GM23338 (cell line): ENCODE measurements around the gene NIPSNAP3A. TPM values are rescaled to one million over a fixed set of nuclear protein-coding genes. Genes with fewer than 3 reads are reported as not detected.

ENCODE experiments used
- ATAC-seq: fragments of 200-7000 bp; cut with Tn5 transposase; 3 replicates; pipeline ENCODE4 v1.9.1; 2020
- DNase-seq: peaks from one replicate; pipeline ENCODE4 v3.0.0-alpha.2; 2015; ENCODE audit warnings: low spot score
- H2AFZ ChIP-seq: fragments of 200-600 bp; sonication (generic); 2 replicates; pipeline ENCODE4 v1.8.0; 2016; ENCODE audit warnings: antibody characterized with exemption, mild to moderate bottlenecking, moderate library complexity
- H3F3A ChIP-seq: fragments of 200-600 bp; sonication (generic); replicated peaks from 2 replicates; pipeline ENCODE4 v1.8.0; 2017; ENCODE audit warnings: antibody characterized with exemption, mixed run types, low read depth
- H3K27ac ChIP-seq: fragments of 200-600 bp; sonication (generic); 2 replicates; pipeline ENCODE4 v1.6.1; 2016; ENCODE audit warnings: low read depth
- H3K27me3 ChIP-seq: fragments of 200-600 bp; sonication (generic); 2 replicates; pipeline ENCODE4 v1.8.0; 2016; ENCODE audit warnings: mild to moderate bottlenecking, mixed run types, moderate library complexity; ENCODE audit not compliant: insufficient read depth
- H3K36me3 ChIP-seq: fragments of 200-600 bp; sonication (generic); 2 replicates; pipeline ENCODE4 v1.8.0; 2016; ENCODE audit warnings: mild to moderate bottlenecking; ENCODE audit not compliant: insufficient read depth
- H3K4me1 ChIP-seq: fragments of 200-600 bp; sonication (generic); 2 replicates; pipeline ENCODE4 v1.8.0; 2016; ENCODE audit warnings: mild to moderate bottlenecking, moderate library complexity; ENCODE audit not compliant: insufficient read depth
- H3K4me2 ChIP-seq: fragments of 200-600 bp; sonication (generic); 2 replicates; pipeline ENCODE4 v1.7.1; 2017; ENCODE audit warnings: mixed run types
- H3K4me3 ChIP-seq: fragments of 200-600 bp; sonication (generic); 2 replicates; pipeline ENCODE4 v1.6.1; 2016; ENCODE audit warnings: mixed run types
- H3K79me2 ChIP-seq: fragments of 200-600 bp; sonication (generic); replicated peaks from 2 replicates; pipeline ENCODE4 v1.8.0; 2017; ENCODE audit warnings: mild to moderate bottlenecking; ENCODE audit not compliant: insufficient read depth
- H3K9me2 ChIP-seq: fragments of 200-600 bp; sonication (generic); 2 replicates; pipeline ENCODE4 v1.8.0; 2017; ENCODE audit not compliant: insufficient read depth
- H4K20me1 ChIP-seq: fragments of 200-600 bp; sonication (generic); replicated peaks from 2 replicates; pipeline ENCODE4 v1.8.0; 2017; ENCODE audit warnings: mild to moderate bottlenecking; ENCODE audit not compliant: insufficient read depth
- H3K27ac Mint-ChIP-seq: 2 replicates; pipeline ENCODE4 v1.8.0; 2020; ENCODE audit warnings: inconsistent platforms, mild to moderate bottlenecking, moderate library complexity, mixed read lengths
- H3K27me3 Mint-ChIP-seq: 3 replicates; pipeline ENCODE4 v1.8.0; 2022; ENCODE audit warnings: low read depth, mild to moderate bottlenecking, moderate library complexity, mixed read lengths, inconsistent platforms; ENCODE audit not compliant: insufficient read depth, poor library complexity
- H3K36me3 Mint-ChIP-seq: 3 replicates; pipeline ENCODE4 v1.8.0; 2021; ENCODE audit warnings: low read depth, mild to moderate bottlenecking, inconsistent platforms, moderate library complexity, mixed read lengths
- H3K4me1 Mint-ChIP-seq: 3 replicates; pipeline ENCODE4 v1.8.0; 2020; ENCODE audit warnings: mild to moderate bottlenecking, inconsistent platforms, mixed read lengths
- H3K4me3 Mint-ChIP-seq: 3 replicates; pipeline ENCODE4 v1.8.0; 2021; ENCODE audit warnings: moderate library complexity, mild to moderate bottlenecking, inconsistent platforms, mixed read lengths
- H3K9me3 Mint-ChIP-seq: 3 replicates; pipeline ENCODE4 v1.8.0; 2020; ENCODE audit warnings: moderate library complexity, mild to moderate bottlenecking, inconsistent platforms, mixed read lengths
- CREB1 ChIP-seq: fragments of 250-450 bp; sonication (Bioruptor Pico); IDR thresholded peaks from 2 replicates; pipeline ENCODE4 v1.5.0; 2020; ENCODE audit warnings: low read depth, mild to moderate bottlenecking, moderate library complexity
- NANOG ChIP-seq: IDR thresholded peaks from 2 replicates; pipeline ENCODE4 v1.6.1; 2016; ENCODE audit warnings: antibody characterized with exemption, borderline replicate concordance
- ZNF114 ChIP-seq: fragments of 250-450 bp; sonication (Bioruptor Pico); IDR thresholded peaks from 2 replicates; pipeline ENCODE4 v1.5.0; 2020; ENCODE audit warnings: mild to moderate bottlenecking, moderate library complexity
- ZNF331 ChIP-seq: fragments of 250-450 bp; sonication (Bioruptor Pico); IDR thresholded peaks from 2 replicates; pipeline ENCODE4 v1.5.0; 2020; ENCODE audit warnings: low read depth, mild to moderate bottlenecking, moderate library complexity
- ZNF462 ChIP-seq: fragments of 250-450 bp; sonication (Bioruptor Pico); IDR thresholded peaks from 2 replicates; pipeline ENCODE4 v1.5.0; 2020; ENCODE audit warnings: mild to moderate bottlenecking, moderate library complexity
- polyA plus RNA-seq: library from polyadenylated mRNA; unstranded; fragments of >200 nt; fragmentation: Nextera tagmentation; extraction: Ambion mirVana; gene quantifications from 2 replicates; pipeline ENCODE4 v1.2.1, GENCODE V29; 2016
- total RNA-seq: library from RNA; depleted of rRNA; stranded (reverse); fragments of >200 nt; shearing (Covaris generic); gene quantifications from 2 replicates; pipeline ENCODE4 v1.2.3, GENCODE V29; 2014
- TF ChIP-seq, protein P1 (sequence below): IDR thresholded peaks from one replicate; pipeline ENCODE4 v1.6.1; 2018; ENCODE audit warnings: antibody characterized with exemption; ENCODE audit not compliant: unreplicated experiment
- TF ChIP-seq, protein P2 (sequence below), 2 experiments: fragments of 200-600 bp in 1 of 2; sonication (generic) in 1 of 2; conservative IDR thresholded peaks; 2 replicates each; pipeline versions ENCODE4 v1.5.1 to v1.6.1; 2016 to 2017; ENCODE audit warnings: antibody characterized with exemption in 2 of 2, low read depth in 2 of 2, mild to moderate bottlenecking in 2 of 2, moderate library complexity in 1 of 2

NIPSNAP3A gene
- total and polyA plus RNA-seq, 2 experiments from 2014 or later: 9.6 to 13.0 TPM

DNA sequence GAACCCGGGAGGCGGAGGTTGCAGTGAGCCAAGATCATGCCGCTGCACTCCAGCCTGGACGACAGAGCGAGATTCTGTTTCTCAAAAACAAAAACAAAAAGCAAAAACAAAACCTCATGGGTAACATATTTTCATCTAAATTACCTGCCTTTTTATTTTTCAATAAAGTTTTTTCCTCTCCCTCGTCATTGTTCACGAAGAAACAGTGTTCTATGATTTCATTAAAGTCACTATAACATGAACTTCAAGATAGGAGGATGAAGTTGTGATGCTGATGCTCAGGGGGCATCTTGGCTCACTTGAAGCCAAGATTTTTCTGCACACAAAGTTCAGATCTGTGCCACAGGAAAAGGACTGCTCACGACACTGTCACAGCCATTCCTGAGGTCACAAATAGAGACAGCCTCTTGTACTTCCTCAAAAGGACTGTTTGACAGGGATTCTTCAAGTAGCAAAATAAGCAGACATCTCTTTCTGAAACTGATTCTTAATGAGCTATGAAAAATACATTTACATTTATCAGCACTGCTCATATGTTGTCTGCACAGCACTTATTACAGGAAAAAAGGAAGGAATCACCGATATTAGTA is 32.6 kb downstream of the NIPSNAP3A start:
- Histone ChIP-seq H4K20me1 (no peaks in the 10 kb centered on the region), H3K36me3 (no peaks in the 10 kb centered on the region), H3K9me2 (no peaks in the 10 kb centered on the region), H3F3A (no peaks in the 10 kb centered on the region), H3K4me2 (no peak overlapping the region), H2AFZ (no peak overlapping the region), H3K27ac (no peak overlapping the region), H3K79me2 (no peaks in the 10 kb centered on the region), H3K27me3 (no peaks in the 10 kb centered on the region), H3K4me3 (no peak overlapping the region), H3K4me1 (no peaks in the 10 kb centered on the region)
- Mint-ChIP-seq H3K4me1 (no peaks in the 10 kb centered on the region), H3K9me3 (no peaks in the 10 kb centered on the region), H3K27ac (no peak overlapping the region), H3K36me3 (peaks cover 15% of the 10 kb centered on the region), H3K27me3 (no peaks in the 10 kb centered on the region), H3K4me3 (no peak overlapping the region)
- ATAC-seq (no peak), DNase-seq (no peak)
- TF ChIP-seq ZNF114 (CRISPR knock-in tag) (no peak), CREB1 (no peak), ZNF331 (CRISPR knock-in tag) (no peak), NANOG (no peak), ZNF462 (CRISPR knock-in tag) (no peak)
- TF ChIP-seq, protein P1, sequence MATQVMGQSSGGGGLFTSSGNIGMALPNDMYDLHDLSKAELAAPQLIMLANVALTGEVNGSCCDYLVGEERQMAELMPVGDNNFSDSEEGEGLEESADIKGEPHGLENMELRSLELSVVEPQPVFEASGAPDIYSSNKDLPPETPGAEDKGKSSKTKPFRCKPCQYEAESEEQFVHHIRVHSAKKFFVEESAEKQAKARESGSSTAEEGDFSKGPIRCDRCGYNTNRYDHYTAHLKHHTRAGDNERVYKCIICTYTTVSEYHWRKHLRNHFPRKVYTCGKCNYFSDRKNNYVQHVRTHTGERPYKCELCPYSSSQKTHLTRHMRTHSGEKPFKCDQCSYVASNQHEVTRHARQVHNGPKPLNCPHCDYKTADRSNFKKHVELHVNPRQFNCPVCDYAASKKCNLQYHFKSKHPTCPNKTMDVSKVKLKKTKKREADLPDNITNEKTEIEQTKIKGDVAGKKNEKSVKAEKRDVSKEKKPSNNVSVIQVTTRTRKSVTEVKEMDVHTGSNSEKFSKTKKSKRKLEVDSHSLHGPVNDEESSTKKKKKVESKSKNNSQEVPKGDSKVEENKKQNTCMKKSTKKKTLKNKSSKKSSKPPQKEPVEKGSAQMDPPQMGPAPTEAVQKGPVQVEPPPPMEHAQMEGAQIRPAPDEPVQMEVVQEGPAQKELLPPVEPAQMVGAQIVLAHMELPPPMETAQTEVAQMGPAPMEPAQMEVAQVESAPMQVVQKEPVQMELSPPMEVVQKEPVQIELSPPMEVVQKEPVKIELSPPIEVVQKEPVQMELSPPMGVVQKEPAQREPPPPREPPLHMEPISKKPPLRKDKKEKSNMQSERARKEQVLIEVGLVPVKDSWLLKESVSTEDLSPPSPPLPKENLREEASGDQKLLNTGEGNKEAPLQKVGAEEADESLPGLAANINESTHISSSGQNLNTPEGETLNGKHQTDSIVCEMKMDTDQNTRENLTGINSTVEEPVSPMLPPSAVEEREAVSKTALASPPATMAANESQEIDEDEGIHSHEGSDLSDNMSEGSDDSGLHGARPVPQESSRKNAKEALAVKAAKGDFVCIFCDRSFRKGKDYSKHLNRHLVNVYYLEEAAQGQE: no peak
- TF ChIP-seq, protein P2, sequence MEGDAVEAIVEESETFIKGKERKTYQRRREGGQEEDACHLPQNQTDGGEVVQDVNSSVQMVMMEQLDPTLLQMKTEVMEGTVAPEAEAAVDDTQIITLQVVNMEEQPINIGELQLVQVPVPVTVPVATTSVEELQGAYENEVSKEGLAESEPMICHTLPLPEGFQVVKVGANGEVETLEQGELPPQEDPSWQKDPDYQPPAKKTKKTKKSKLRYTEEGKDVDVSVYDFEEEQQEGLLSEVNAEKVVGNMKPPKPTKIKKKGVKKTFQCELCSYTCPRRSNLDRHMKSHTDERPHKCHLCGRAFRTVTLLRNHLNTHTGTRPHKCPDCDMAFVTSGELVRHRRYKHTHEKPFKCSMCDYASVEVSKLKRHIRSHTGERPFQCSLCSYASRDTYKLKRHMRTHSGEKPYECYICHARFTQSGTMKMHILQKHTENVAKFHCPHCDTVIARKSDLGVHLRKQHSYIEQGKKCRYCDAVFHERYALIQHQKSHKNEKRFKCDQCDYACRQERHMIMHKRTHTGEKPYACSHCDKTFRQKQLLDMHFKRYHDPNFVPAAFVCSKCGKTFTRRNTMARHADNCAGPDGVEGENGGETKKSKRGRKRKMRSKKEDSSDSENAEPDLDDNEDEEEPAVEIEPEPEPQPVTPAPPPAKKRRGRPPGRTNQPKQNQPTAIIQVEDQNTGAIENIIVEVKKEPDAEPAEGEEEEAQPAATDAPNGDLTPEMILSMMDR (conservative IDR thresholded peaks at IDR 0.05; ENCODE audit: low read depth in 2 of 2): no peak
